HG03280 (cell line): ENCODE results near the gene CD7.
A peak's percentile ranks its signal among the peaks of the same experiment; 100 is the strongest.

Source experiments
- ATAC-seq: cut with Tn5 transposase; IDR thresholded peaks from one replicate; pipeline ENCODE4 v1.9.1; 2021; ENCODE audit warnings: mild to moderate bottlenecking, moderate library complexity; ENCODE audit not compliant: unreplicated experiment

The CD7 gene

GRCh38 chr17:82282239-82283207 lies 34.9 kb downstream of the CD7 start:
- ATAC-seq = no peak

GRCh38 chr17:82281502-82282238 lies 35.7 kb downstream of the CD7 start:
- ATAC-seq = no peak

- ATAC-seq = no peak
Measured at GRCh38 chr17:82281076-82281475, 36.3 kb downstream of the CD7 start.

GRCh38 chr17:82280537-82280936 lies 36.9 kb downstream of the CD7 start:
- no peak for ATAC-seq

GRCh38 chr17:82278786-82279391 lies 38.5 kb downstream of the CD7 start:
- no peak for ATAC-seq

- no peak for ATAC-seq
Measured at GRCh38 chr17:82278308-82278707, 39.1 kb downstream of the CD7 start.

GRCh38 chr17:82277851-82278250 lies 39.6 kb downstream of the CD7 start:
- ATAC-seq = no peak

GRCh38 chr17:82276938-82277337 lies 40.5 kb downstream of the CD7 start:
- no peak for ATAC-seq

GRCh38 chr17:82275326-82275725 lies 42.1 kb downstream of the CD7 start:
- ATAC-seq = no peak

GRCh38 chr17:82274134-82275020 lies 43.0 kb downstream of the CD7 start:
- no peak for ATAC-seq

- peak; percentile 79 for ATAC-seq
Measured at GRCh38 chr17:82273327-82274133, 43.9 kb downstream of the CD7 start, which contains the start of gene CSNK1D. Gene CSNK1D (minus strand): TSS chr17:82273700. CDS start chr17:82273381, 319 bp downstream.

GRCh38 chr17:82272495-82273326 lies 44.7 kb downstream of the CD7 start:
- peak; percentile 4 for ATAC-seq

- no peak for ATAC-seq
Measured at GRCh38 chr17:82271401-82271800, 46.0 kb downstream of the CD7 start.

GRCh38 chr17:82270651-82271050 lies 46.8 kb downstream of the CD7 start:
- no peak for ATAC-seq

GRCh38 chr17:82269882-82270500 lies 47.4 kb downstream of the CD7 start:
- ATAC-seq = no peak

GRCh38 chr17:82269138-82269881 lies 48.1 kb downstream of the CD7 start:
- ATAC-seq = no peak

GRCh38 chr17:82267575-82268379 lies 49.6 kb downstream of the CD7 start:
- no peak for ATAC-seq
